Fibroblast of villous mesenchyme (primary cell): Measurements from ENCODE around the gene MAGI2. TPM values are rescaled to one million over a fixed set of nuclear protein-coding genes. Genes with fewer than 3 reads are reported as not detected.
A peak's percentile ranks its signal among the peaks of the same experiment; 100 is the strongest.

ENCODE experiments used
- DNase-seq: peaks from one replicate; pipeline ENCODE4 v3.0.0-alpha.2; 2010; ENCODE audit warnings: low read depth
- H3K4me3 ChIP-seq: 2 replicates; pipeline ENCODE4 v1.5.1; 2011; ENCODE audit warnings: low read depth, mild to moderate bottlenecking, low read length
- CTCF ChIP-seq: IDR thresholded peaks from 2 replicates; pipeline ENCODE4 v1.5.1; 2012; ENCODE audit warnings: low read depth, mild to moderate bottlenecking, low read length; ENCODE audit not compliant: insufficient read depth
- total RNA-seq: library from RNA; depleted of rRNA; stranded (reverse); fragments of >200 nt; gene quantifications from 2 replicates; pipeline ENCODE4 v1.2.3, GENCODE V29; 2012

MAGI2 gene
- total RNA-seq, 1 donor = 24.6 TPM

GRCh38 chr7:78688376-78688775 is 765.1 kb downstream of the MAGI2 start:
- no peak for DNase-seq
- no peak overlapping the region for H3K4me3 ChIP-seq
- no peak for TF ChIP-seq CTCF

DNA sequence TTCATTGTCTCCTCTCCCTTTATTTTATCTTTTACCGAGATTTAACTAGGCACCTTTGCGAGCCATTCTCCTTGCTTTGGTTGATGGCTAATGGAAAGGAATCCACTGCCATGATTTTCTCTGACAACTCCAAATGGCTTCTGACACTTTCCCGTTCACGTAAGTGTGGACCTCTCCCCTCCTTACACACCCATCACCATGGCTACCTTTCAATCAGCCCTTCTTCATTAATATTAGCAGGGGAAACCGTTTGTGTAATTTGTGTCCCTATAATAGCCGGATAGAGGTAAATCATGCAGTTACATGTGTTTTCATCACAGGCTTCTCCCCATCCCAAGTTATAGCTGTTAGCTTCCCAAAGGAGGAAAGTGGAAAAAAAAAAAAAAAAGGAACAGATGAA is 767.3 kb downstream of the MAGI2 start:
- H3K4me3 ChIP-seq = no peak overlapping the region
- DNase-seq = no peak
- TF ChIP-seq CTCF = no peak

DNA sequence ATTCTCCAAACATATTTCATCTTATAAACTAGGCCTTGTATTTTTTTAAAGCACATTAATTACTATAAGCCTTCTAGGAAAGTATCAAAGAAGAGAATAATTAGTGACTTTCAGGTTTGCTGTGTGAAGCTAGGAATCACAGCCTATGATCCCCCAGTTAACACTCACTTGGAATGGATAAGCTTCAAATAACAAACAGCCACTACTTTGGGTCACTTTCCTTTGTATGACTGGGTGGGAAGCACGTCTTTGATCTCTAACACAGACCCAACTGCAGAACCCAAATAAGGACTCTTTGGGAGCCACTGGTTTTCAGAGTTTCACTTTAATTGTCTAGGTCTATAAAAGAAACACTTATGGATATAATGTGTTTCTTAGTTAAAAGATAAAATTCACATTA is 769.3 kb downstream of the MAGI2 start:
- no peak for DNase-seq
- no peak for TF ChIP-seq CTCF
- no peak overlapping the region for H3K4me3 ChIP-seq

GRCh38 chr7:78683566-78683965 is 769.9 kb downstream of the MAGI2 start:
- no peak for TF ChIP-seq CTCF
- DNase-seq = no peak
- H3K4me3 ChIP-seq = no peak overlapping the region

- H3K4me3 ChIP-seq = no peak overlapping the region
- TF ChIP-seq CTCF = no peak
- no peak for DNase-seq
Observed at GRCh38 chr7:78679112-78679876, 774.2 kb downstream of the MAGI2 start.

DNA sequence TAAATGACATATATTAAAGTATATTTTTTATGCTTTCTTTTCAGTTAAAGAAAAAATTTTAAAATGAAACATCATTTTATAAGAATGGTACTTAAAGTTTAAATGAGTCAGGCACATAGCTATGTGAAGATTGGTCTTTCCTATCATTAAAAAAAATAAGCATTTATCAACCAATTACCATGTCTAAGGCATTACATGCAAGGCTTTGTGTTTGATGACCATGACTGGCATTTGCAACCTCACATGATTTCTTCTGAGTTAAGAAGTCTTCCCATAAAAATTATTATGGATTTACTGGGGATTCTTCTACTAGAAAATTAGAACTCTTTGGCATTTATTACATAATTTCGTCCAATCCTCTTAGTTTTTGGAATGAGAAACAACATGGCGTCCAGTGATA is 776.1 kb downstream of the MAGI2 start:
- no peak for TF ChIP-seq CTCF
- DNase-seq = no peak
- no peak overlapping the region for H3K4me3 ChIP-seq

GRCh38 chr7:78675511-78675910 is 778.0 kb downstream of the MAGI2 start:
- H3K4me3 ChIP-seq = no peak overlapping the region
- DNase-seq = peak; percentile 3
- no peak for TF ChIP-seq CTCF
